Sciatic nerve (tissue), 2 donors: ENCODE measurements around the gene GPLD1. TPM values are rescaled to one million over a fixed set of nuclear protein-coding genes. Genes with fewer than 3 reads are reported as not detected.

Source experiments
- ATAC-seq: fragments of 200-7000 bp; cut with Tn5 transposase; one replicate; pipeline ENCODE4 v1.9.1; 2020; ENCODE audit warnings: mild to moderate bottlenecking, moderate library complexity
- DNase-seq: peaks from one replicate; pipeline ENCODE4 v3.0.0-alpha.2; 2020; ENCODE audit warnings: low spot score
- intact Hi-C: fragments of 100-400 bp; cut with DNase I; formaldehyde crosslinking; loops from one replicate; pipeline ENCODE4 v1.14.2; 2022
- total RNA-seq: library from RNA; stranded (reverse); fragmentation: NEBNext Ultra II Directional; extraction: Animal tissue kit (Norgen Biotek cat#: 25700); gene quantifications from one replicate; pipeline ENCODE4 v1.2.1, GENCODE V29; 2021
- donor health status: DM: no; HTN: no; CAD: no.
- donor health status: DM: no; HTN: no; CAD: no.

Gene GPLD1
- total RNA-seq, 1 donor from 2014 or later: 4.9 TPM

DNA sequence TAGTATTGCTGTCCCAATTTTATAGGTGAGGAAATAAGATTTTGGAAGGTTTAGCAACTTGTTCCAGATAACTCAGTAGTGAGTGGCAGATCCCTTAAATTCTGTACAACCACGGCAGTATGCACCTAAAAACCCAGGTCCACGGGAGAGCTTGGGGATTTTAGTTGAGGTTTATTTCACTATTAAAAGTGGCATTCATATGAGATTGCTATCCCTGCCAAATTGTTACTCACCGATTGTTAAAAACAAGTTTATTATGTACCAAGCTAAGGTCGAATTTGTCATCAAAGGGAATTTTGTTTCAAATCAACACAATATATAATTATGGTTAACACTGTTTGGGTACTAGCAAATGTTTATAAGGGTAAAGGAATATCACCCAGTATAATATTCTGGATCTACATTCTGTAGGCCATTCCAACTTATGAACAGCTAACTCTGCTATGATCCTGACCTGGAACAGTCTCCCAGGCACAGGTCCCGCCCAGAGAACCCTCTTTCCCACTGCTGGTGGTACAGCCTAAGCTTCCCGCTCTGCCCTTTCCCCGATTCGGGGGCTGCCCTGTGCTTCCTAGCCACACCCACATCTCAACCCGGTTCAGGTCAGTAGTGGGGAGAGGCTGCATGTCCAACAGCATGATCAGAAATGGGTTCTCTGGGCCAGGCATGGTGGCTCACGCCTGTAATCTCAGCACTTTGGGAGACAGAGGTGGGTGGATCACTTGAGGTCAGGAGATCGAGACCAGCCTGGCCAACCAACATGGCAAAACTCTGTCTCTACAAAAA is 24.9 kb downstream of the GPLD1 start:
- intact Hi-C loops: no loop called here
- DNase-seq (no peak), ATAC-seq (no peak)

DNA sequence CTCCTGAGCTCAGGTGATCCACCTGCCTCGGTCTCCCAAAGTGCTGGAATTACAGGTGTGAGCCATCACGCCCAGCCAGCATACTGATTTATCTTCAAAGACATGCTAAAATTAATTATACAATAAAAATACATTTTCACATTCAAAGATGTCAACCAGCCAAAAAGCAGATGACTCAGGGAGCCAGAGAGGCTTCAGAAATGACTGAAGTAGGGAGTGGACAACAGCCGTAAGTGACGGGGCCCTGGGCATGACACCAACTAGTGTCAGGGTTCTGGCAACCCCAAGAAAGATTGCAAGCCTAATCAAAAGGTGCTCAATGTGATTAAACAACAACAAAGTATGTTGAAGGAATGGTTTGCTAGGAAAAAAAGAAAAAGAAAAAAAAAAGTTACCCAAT is 28.4 kb downstream of the GPLD1 start:
- intact Hi-C loops: no loop called here
- ATAC-seq: no peak
- DNase-seq: no peak

DNA sequence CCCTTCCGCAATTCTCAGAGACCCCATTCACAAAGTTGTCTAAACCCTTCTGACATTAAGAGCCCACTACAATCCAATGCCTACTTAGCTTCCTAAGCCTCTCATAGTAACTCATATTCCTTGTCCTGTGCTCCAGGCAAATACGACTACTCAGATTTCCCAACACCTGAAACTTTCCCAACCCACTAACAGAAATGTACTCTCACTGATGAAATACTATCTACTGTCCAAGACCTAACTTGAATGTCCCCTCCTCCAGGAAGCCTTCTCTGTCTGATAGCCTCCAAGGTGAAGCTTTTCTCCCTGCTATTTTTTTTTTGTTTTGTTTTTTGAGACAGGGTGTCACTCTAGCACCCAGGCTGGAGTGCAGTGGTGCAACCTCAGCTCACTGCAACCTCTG is 30.4 kb downstream of the GPLD1 start:
- DNase-seq: no peak
- intact Hi-C loops: no loop called here
- ATAC-seq: no peak

DNA sequence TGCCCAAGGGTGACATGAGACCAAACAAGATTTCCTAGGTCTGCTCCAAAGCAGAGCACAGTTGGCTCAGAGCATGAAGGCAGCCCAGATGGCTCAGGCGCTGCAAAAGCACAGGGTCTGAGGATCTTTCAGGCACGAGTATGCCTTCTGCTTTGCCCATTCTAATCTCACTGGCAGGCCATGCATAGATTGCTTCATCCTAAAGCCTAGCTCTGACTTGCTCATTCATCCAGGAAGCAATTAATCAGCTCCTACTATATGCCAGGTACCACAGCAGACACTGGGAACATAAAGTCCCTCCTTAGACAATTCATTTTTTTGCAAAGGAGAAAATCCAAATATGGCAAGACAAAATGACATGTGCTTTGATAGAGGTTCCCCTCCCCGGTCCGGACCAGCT is 31.2 kb downstream of the GPLD1 start:
- DNase-seq: no peak
- intact Hi-C loops: no loop called here
- ATAC-seq: no peak

DNA sequence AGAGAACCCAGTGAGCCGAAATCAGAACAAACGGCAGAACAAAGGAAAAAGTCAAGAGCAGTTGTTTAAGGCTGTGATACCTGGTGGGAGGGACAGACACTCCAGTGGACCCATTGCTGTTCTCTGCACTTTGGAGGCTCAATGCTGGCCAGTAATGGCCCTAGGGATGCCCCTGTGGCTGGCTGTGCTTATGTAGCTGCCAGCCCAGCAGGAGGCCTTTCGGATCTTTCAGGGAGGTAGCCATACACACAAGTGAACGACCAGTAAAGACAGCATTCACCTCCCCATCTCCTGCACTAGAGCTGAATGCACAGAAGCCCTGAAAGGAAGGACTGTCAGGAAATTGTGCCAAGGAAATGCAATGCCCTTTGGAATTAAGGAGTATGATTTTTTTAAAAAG is 34.3 kb downstream of the GPLD1 start:
- DNase-seq: no peak
- no peak for ATAC-seq
- intact Hi-C loops: no loop called here

DNA sequence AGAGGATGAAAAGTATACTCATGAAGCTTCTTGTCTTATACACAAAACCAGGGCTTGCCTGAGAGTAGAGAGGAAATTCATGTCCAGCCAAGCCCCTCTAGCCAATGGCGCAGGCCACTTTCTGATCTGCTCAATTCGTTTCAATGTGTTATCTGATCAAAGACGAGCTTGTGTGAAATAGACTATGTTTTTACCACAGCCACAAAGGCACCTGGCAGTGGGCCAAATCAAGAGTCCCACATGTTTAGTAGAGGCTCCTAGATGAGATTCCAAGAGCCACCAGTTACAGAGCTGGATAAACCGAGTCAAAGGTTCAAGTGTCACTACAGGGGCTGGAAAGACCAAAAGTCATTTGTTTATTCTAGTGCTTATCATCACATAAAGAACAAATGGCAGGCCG is 34.9 kb downstream of the GPLD1 start:
- DNase-seq: no peak
- no peak for ATAC-seq
- intact Hi-C loops: no loop called here

DNA sequence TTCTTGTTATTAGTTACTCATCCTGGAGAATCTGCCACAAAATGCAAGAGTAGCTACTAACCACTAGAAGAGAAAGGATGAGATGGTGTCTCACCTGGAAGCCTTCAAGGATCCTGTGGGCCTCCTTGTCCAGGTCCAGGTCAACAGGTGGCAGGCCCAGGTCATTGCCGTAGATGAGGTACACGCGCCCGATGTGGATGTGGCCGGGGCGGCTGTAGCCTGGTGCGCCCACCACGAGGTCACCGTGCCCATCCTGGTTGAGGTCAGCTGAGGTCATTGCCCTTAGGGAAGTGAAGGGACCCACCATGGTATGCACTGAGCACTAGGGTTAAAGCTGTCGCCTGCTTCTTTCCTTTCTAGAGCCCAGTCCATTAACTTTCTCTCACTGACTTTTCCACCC is 35.5 kb downstream of the GPLD1 start:
- ATAC-seq: no peak
- DNase-seq: no peak
- intact Hi-C loops: no loop called here

DNA sequence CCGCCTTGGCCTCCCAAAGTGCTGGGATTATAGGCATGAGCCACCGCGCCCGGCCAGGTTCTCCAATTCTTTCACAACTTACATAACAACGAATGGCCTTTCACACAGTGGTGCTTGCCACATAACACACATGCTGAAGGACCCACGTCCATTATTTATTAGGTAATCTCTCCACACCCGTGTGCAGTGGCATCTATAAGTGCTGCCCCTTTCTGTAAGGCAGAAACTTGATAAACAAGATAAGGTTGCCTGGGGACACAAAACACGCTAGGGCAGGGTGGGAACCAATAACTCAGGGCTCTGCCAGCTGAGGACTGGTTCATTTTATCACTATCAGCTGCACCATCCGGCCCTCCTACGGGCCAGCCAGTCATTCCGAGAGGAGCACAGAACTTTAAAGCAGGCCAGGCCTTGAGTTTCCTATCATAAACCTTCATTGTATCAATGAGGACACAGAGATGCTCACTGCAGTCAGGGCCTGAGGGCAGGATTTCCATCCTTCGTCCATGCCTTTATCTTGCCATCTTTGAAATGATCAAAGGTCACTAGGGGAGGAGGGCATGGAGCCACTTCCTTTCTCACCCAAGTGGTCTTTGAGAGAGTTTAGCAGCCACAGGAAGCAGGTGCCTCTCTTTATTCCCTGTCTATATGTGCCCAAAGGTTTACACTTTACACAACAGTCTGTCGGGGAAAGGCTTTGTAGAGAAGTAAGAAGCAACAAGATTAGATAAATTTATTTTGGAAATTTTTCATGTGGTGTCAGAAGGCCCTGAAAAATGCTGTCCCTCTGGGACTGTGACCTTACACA is 37.6 kb downstream of the GPLD1 start:
- ATAC-seq (no peak), DNase-seq (no peak)

DNA sequence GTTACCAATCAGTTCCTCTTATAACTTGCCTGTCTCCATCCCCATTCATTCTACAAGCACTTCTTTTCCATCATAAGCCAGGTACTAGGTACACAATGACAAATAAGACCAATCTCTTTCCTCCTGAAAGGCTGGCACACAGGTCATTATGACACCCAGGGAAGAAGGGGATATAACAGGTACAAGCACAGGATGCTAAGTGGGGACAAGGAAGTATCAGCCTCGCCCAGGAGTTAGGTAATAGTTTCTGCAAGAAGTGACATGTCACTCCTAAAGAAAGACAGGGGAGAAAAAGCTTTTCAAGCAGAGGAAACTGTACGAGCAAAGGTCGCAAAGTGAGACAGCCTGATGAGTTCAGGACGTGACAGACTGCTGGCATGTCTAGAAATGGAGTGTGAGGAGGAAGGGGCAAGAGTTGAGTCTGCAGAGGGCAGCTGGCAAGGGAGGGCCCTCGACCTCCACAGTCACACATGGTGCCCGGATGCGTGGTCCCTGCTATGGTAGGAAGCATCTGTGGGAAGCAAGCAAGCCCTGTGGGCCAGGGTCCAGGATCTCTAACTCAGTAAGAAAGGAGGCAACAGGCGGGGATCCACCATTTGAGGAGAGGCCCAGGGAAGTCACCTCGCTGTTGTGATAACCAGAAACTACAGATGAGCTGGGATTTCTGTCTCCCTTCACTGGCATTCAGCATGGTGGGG is 40.4 kb downstream of the GPLD1 start:
- DNase-seq: no peak
- intact Hi-C loops: no loop called here
- no peak for ATAC-seq

More for the DNA sequence above, 37.6 kb downstream of the GPLD1 start:
- intact Hi-C loops: no loop called here

DNA sequence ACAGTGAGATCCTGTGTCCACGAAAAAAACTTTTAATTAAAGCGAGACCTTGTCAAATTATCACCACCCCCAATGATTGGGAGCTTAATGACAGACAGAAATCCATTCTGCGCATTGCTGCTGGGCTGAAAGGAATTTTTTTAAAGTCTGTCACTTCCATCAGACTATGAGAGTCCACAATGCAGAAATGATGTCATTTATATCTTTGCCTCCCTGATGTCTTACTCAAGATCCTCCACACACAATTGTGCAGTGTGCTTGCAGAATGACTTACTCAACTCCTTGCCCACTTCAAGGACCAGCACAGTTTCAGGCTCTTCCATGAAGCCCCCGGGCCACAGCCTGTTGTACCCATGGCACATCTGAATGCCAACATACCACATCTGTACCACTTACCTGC is 41.0 kb downstream of the GPLD1 start:
- intact Hi-C loops: no loop called here
- DNase-seq: no peak
- no peak for ATAC-seq

DNA sequence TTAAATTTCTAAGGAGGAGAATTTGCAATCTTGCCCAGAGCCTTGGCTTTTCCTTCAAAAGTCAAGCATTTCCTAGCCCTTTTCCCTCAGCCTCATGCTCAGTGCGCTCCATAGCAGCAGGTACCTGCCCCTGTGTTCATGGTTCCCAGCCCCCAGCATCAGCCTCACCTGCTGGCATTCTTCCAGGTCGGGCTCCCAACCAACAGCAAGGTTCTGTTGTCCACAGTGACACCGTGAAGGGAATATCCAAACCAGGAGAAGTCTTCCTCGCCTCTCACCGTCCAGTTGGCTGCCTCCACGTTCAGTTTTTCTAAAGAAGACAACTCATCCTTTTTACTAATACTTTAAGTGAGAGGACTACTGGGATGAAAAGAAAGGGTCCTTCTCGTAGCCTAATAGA is 42.7 kb downstream of the GPLD1 start:
- no peak for ATAC-seq
- DNase-seq: no peak
- intact Hi-C loops: no loop called here

DNA sequence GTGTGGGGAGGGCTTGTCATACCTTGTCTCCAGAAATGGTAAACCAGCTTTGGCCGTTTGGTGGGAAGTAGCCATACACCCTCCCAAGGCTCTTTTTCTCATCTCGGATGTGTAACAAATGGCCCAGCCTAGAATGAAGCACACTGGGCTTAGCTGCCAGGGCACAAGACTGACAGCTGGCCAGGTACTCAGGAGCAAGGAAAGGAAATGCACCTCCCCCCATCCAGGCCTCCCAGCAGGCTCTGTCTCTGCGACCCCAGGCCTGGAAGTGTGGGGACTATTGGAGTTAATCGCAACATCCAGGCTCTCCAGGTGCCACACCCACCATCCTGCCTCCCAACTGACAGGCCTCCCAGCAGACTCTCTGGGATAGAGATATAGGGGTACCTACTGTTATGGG is 43.7 kb downstream of the GPLD1 start:
- no peak for ATAC-seq
- no peak for DNase-seq
- intact Hi-C loops: no loop called here

DNA sequence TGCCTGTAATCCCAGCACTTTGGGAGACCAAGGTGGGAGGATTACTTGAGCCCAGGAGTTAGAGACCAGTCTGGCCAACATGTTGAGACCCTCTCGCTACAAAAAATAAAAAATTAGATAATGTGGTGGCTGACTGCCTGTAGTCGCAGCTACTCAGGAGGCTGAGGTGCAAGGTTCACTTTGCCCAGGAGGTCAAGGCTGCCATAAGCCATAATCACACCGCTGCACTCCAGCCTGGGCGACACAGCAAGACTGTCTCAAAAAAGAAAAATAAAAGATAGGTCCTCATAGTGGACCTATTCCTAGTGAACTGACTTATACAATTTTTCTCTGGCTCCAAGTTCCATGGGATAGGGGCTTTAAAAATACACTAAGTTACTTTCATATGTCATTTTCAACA is 44.8 kb downstream of the GPLD1 start:
- no peak for DNase-seq
- intact Hi-C loops: no loop called here
- ATAC-seq: no peak

DNA sequence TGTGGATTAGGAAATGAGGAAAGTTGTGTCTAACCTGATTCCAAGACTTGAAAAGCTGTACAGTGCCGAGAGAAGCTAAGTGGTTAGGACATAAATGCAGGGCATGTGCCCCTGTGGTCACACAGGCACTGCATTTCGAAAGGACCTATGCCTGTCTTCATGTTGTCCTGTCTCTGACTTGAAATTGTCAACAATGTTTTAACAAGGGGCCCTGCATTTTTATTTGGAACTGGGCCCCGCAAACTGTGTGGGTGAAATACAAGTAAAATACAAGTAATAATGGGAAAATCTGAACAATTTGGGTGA is 47.8 kb downstream of the GPLD1 start:
- DNase-seq (no peak), ATAC-seq (no peak)
- intact Hi-C loops: no loop called here

DNA sequence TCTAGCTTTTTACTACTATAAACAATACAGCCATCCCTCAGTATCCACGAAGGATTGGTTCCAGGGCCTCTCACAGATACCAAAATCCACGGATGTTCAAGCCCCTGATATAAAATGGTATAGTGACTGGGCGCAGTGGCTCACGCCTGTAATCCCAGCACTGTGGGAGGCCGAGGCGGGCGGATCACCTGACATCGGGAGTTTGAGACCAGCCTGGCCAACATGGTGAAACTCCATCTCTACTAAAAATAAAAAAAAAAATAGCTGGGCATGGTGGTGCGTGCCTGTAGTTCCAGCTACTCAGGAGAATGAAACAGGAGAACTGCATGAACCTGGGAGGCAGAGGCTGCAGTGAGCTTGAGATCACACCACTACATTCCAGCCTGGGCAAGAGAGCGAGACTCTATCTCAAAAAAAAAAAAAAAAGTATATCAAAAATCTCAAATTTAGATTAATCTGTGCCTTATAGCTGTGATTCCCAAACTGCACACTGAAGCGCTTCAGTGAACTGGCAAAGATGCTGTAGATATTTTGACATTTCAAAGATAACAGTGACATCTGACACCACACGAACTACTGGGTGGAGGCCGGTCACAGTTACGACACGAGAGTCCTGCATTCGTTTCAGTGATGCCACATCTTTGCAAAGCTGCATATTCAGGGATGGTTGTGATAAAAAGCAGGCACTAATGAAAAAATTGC is 48.3 kb downstream of the GPLD1 start:
- intact Hi-C loops: no loop called here
- ATAC-seq (no peak), DNase-seq (no peak)

DNA sequence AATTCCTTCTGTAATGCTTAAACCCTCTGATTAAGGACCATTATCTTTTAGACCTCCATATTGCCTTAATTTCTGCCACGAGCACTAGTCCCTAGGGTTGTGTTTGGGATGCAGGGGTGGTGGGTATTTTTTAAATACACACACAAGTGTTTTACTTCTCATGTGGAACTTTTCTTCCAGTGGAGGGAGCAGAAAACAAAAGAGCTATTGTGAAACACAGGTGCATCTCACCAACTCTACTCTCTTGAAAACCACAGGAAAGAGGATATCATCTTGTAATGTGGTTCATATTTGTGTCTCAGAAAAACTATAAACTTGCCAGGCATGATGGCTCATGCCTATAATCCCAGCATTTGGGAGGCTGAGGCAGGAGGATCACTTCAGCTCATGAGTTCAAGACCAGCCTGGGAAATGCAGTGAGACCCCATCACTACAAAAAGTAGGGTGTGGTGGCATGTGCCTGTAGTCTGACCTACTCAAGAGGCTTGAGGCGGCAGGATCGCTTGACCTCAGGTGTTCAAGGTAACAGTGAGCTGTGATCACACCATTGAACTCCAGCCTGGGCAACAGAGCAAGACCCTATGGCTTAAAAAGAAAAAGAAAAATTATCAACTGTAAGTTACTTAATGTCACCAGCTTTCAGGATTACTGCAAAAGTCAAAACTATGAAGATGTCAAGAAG is 49.4 kb downstream of the GPLD1 start:
- intact Hi-C loops: no loop called here
- ATAC-seq (no peak), DNase-seq (no peak)

DNA sequence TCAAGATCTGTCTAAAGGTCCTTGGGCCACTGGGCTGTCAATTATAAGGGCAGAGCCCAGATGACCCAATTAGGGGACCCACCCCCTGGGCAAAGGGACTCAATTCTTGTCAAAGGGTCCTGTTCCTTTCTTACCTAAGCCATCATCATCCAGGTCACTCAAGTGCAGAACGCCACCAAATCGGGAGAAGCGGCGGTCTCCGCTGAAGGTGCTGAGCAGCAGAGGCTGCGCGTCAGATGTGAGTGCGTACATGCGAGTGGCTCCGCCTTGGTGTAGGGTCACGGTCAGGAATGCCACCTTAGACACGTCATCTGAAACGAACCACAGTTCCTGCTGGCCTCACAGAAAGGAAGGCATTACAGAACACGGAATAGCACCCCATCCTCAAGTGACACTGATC is 52.4 kb downstream of the GPLD1 start:
- DNase-seq: no peak
- no peak for ATAC-seq
- intact Hi-C loops: no loop called here

DNA sequence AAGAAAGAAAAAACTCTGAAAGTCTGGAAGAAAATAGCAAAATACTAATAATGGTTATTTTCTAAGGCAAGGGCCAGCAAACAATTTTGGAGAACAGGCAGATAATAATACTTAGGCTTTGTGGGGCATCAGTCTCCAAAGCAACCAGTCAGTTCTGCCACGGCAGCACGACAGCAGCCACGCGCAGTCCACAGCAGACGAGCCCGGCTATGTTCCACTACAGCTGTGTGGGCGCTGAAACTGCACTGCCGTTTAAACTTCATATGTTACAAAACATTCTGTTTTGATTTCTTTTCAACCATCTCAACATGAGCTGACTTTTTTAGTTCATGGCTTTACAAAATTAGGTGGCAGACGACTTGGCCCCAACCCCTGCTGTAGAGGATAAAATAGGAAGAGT is 56.8 kb downstream of the GPLD1 start:
- ATAC-seq: no peak
- intact Hi-C loops: no loop called here
- no peak for DNase-seq

DNA sequence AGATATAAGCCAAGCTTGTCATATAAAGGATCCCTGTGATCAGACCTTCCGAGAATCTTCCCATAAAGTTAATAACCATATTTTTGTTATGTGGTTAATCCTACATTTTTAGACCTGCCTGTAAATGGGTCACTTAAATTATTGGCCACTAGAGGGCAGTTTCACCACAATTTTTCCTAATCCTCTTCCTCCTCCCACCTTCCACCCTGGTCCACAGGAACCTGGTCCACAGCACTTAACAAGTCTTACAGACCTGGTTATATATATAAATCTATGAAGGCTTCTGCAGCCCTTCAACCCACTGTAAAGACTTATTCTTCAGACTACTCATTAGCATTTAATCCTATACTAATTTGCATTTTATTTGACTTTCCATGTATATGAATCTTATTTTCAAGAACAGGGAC is 58.3 kb downstream of the GPLD1 start:
- intact Hi-C loops: no loop called here
- ATAC-seq (no peak), DNase-seq (no peak)
